ENCODE measurements around the gene VAV1. TPM values are rescaled to one million over a fixed set of nuclear protein-coding genes. Genes with fewer than 3 reads are reported as not detected.

The VAV1 gene
- total and polyA plus RNA-seq, 2 donors (not counting 1 experiment from before 2014, with no cell fraction given): 62.7 to 98.8 TPM

GRCh38 chr19:6725513-6726231 is 46.8 kb upstream of the VAV1 start:
- Histone ChIP-seq H3K36me3 (replicated peaks in 1 of 2; ENCODE audit: control extremely low read depth in 1 of 2, control insufficient read depth in 1 of 2, extremely low read depth in 1 of 2, insufficient read depth in 2 of 2, low read length in 1 of 2) (no peaks in the 10 kb centered on the region), H3K4me2 (replicated peaks; ENCODE audit: low read depth, low read length, poor library complexity, severe bottlenecking) (peak overlapping the region; percentile 42), H3K27me3 (replicated peaks in 1 of 4; ENCODE audit: control extremely low read depth in 1 of 4, control insufficient read depth in 3 of 4, insufficient read depth in 4 of 4, low read length in 3 of 4) (no peaks in the 10 kb centered on the region), H3K27ac (ENCODE audit: low read length in 2 of 2) (peak overlapping the region in 1 of 2 donors; percentile 39), H2AFZ (ENCODE audit: insufficient read depth, low read depth, low read length, poor library complexity, severe bottlenecking) (no peak overlapping the region), H3K4me3 (ENCODE audit: control extremely low read depth in 1 of 5, extremely low read depth in 1 of 5, insufficient read depth in 1 of 5, low read depth in 2 of 5, low read length in 4 of 5) (no peak overlapping the region), H3K79me2 (ENCODE audit: control insufficient read depth, insufficient read depth, low read length) (no peaks in the 10 kb centered on the region), H3K9ac (ENCODE audit: low read length) (no peak overlapping the region), H3K9me3 (ENCODE audit: control extremely low read depth in 1 of 3, control insufficient read depth in 2 of 3, insufficient read depth in 1 of 3, low read length in 2 of 3) (peaks cover 0 to 3% (median 0%) of the 10 kb centered on the region in 3 donors), H3K4me1 (ENCODE audit: control insufficient read depth in 2 of 2, insufficient read depth in 2 of 2, low read length in 2 of 2) (peaks cover 57 to 58% of the 10 kb centered on the region in 2 donors), H4K20me1 (ENCODE audit: control insufficient read depth, insufficient read depth, low read length, poor library complexity, severe bottlenecking) (no peaks in the 10 kb centered on the region)
- H3K4me3 Mint-ChIP-seq: no peak overlapping the region
- POLR2A ChIA-PET: interaction anchor here (0.7 to 1.1 kb wide), 2 partner anchors 11 to 681 kb away, joined by 3 read pairs; no protein-coding TSS in a partner anchor
- WGBS (ENCODE audit: insufficient coverage): 98% methylated on average over 15 of the region's 16 CpGs
- no peak for ATAC-seq (ENCODE audit: low read depth)
- TF ChIP-seq, protein P1, sequence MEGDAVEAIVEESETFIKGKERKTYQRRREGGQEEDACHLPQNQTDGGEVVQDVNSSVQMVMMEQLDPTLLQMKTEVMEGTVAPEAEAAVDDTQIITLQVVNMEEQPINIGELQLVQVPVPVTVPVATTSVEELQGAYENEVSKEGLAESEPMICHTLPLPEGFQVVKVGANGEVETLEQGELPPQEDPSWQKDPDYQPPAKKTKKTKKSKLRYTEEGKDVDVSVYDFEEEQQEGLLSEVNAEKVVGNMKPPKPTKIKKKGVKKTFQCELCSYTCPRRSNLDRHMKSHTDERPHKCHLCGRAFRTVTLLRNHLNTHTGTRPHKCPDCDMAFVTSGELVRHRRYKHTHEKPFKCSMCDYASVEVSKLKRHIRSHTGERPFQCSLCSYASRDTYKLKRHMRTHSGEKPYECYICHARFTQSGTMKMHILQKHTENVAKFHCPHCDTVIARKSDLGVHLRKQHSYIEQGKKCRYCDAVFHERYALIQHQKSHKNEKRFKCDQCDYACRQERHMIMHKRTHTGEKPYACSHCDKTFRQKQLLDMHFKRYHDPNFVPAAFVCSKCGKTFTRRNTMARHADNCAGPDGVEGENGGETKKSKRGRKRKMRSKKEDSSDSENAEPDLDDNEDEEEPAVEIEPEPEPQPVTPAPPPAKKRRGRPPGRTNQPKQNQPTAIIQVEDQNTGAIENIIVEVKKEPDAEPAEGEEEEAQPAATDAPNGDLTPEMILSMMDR (IDR thresholded peaks at IDR 0.05): no peak
- no peak for TF ChIP-seq EZH2 (IDR thresholded peaks at IDR 0.05; ENCODE audit: borderline replicate concordance, insufficient read depth, low read depth, low read length, poor library complexity, severe bottlenecking)
- no peak for DNase-seq
- intact Hi-C loops (cut with micrococcal nuclease): loop anchor here (10.0 kb wide), 1 partner anchor 51 kb away; the partner anchor contains the start of gene TNFSF14
- H3K4me1 Mint-ChIP-seq: peaks cover 67% of the 10 kb centered on the region
- peak overlapping the region; percentile 83 for H3K27ac Mint-ChIP-seq
- CTCF ChIA-PET: interaction anchor here (1.4 kb wide), 1 partner anchor 11 kb away, joined by 3 read pairs; no protein-coding TSS in a partner anchor
- no peaks in the 10 kb centered on the region for H3K9me3 Mint-ChIP-seq (ENCODE audit: insufficient read depth)
- H3K27me3 Mint-ChIP-seq: no peaks in the 10 kb centered on the region

DNA sequence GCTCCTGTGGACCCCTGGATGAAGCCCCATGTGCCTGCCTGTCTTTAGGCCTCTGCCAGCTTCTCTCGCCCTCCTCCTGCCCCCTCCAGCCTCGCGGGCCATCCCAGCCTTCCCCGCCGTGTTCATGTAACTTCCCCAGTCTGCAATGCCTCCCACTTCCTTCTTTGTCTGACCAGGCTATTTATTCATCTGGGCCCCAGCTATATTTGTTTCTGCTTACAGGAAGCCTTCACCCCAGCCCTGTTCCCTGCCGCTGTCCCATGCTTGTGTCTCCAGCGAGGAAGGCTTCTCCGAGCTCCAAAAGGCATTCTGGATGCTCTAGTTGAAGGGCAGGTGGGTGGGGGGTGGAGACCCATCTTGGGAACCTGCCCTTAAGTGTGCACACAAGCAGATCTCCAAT is 44.2 kb upstream of the VAV1 start:
- ChIA-PET POLR2A (interaction anchor here (0.6 kb wide), 1 partner anchor 125 kb away, joined by 4 read pairs; no protein-coding TSS in a partner anchor), CTCF (interaction anchor here (0.7 to 1.4 kb wide), 4 partner anchors 8 to 568 kb away, joined by 3 to 4 read pairs (median 3); no protein-coding TSS in a partner anchor)
- H3K4me1 Mint-ChIP-seq: peaks cover 43% of the 10 kb centered on the region
- peak overlapping the region; percentile 17 for H3K4me3 Mint-ChIP-seq
- intact Hi-C loops (cut with micrococcal nuclease): loop anchor here (10.0 kb wide), 1 partner anchor 54 kb away; the partner anchor contains the start of gene TNFSF14
- H3K9ac ChIP-seq (ENCODE audit: low read length): no peak overlapping the region
- H2AFZ ChIP-seq (ENCODE audit: insufficient read depth, low read depth, low read length, poor library complexity, severe bottlenecking): peak overlapping the region; percentile 58
- peak overlapping the region; percentile 63 for H3K4me2 ChIP-seq (replicated peaks; ENCODE audit: low read depth, low read length, poor library complexity, severe bottlenecking)
- H3K36me3 ChIP-seq (replicated peaks in 1 of 2; ENCODE audit: control extremely low read depth in 1 of 2, control insufficient read depth in 1 of 2, extremely low read depth in 1 of 2, insufficient read depth in 2 of 2, low read length in 1 of 2): peaks cover 0 to 8% of the 10 kb centered on the region in 2 experiments
- no peak for TF ChIP-seq EZH2 (IDR thresholded peaks at IDR 0.05; ENCODE audit: borderline replicate concordance, insufficient read depth, low read depth, low read length, poor library complexity, severe bottlenecking)
- TF ChIP-seq, protein P1 (IDR thresholded peaks at IDR 0.05): no peak
- H3K27ac ChIP-seq (ENCODE audit: low read length in 2 of 2): peak overlapping the region; percentile 2 to 59
- no peaks in the 10 kb centered on the region for H3K27me3 ChIP-seq (replicated peaks in 1 of 4; ENCODE audit: control extremely low read depth in 1 of 4, control insufficient read depth in 3 of 4, insufficient read depth in 4 of 4, low read length in 3 of 4)
- WGBS (ENCODE audit: insufficient coverage): 0% methylated on average over 8 of the region's 8 CpGs
- H3K27me3 Mint-ChIP-seq: no peaks in the 10 kb centered on the region
- H3K9me3 Mint-ChIP-seq (ENCODE audit: insufficient read depth): no peaks in the 10 kb centered on the region
- ATAC-seq (ENCODE audit: low read depth) (peak; percentile 31), DNase-seq (no peak)
- peaks cover 0 to 3% (median 0%) of the 10 kb centered on the region in 3 donors for H3K9me3 ChIP-seq (ENCODE audit: control extremely low read depth in 1 of 3, control insufficient read depth in 2 of 3, insufficient read depth in 1 of 3, low read length in 2 of 3)
- H3K27ac Mint-ChIP-seq: peak overlapping the region; percentile 73
- H3K4me3 ChIP-seq (ENCODE audit: control extremely low read depth in 1 of 5, extremely low read depth in 1 of 5, insufficient read depth in 1 of 5, low read depth in 2 of 5, low read length in 4 of 5): no peak overlapping the region
- peaks cover 32 to 33% of the 10 kb centered on the region in 2 donors for H3K4me1 ChIP-seq (ENCODE audit: control insufficient read depth in 2 of 2, insufficient read depth in 2 of 2, low read length in 2 of 2)
- H4K20me1 ChIP-seq (ENCODE audit: control insufficient read depth, insufficient read depth, low read length, poor library complexity, severe bottlenecking): no peaks in the 10 kb centered on the region
- peaks cover 5% of the 10 kb centered on the region for H3K79me2 ChIP-seq (ENCODE audit: control insufficient read depth, insufficient read depth, low read length)
